Lung (tissue), 12 donors: Measurements from ENCODE around the gene TTC39B. TPM values are rescaled to one million over a fixed set of nuclear protein-coding genes. Genes with fewer than 3 reads are reported as not detected.

Experiments
- ATAC-seq: fragments of 200-7000 bp; cut with Tn5 transposase; one replicate; pipeline ENCODE4 v1.9.1; 2020; ENCODE audit warnings: moderate number of reproducible peaks; ENCODE audit not compliant: insufficient read depth, low FRiP score
- DNase-seq, 3 donors: peaks; one replicate each; pipeline ENCODE4 v3.0.0-alpha.2; 2013 to 2017
- H3K27ac ChIP-seq, 2 donors: one replicate each; pipeline ENCODE4 v1.5.1; 2013; ENCODE audit warnings: mild to moderate bottlenecking in 2 of 2, moderate library complexity in 2 of 2, control low read depth in 1 of 2, inconsistent platforms in 1 of 2, low read depth in 1 of 2, low read length in 1 of 2
- H3K27me3 ChIP-seq, 3 donors: one replicate each; pipeline ENCODE4 v1.5.1; 2013; ENCODE audit warnings: low read length in 2 of 3; ENCODE audit not compliant: control insufficient read depth in 3 of 3, insufficient read depth in 3 of 3
- H3K36me3 ChIP-seq, 4 donors: one replicate each; pipeline ENCODE4 v1.5.1; 2013; ENCODE audit warnings: low read length in 4 of 4, mild to moderate bottlenecking in 1 of 4, moderate library complexity in 1 of 4; ENCODE audit not compliant: control insufficient read depth in 4 of 4, insufficient read depth in 4 of 4
- H3K4me1 ChIP-seq, 5 donors: one replicate each; pipeline ENCODE4 v1.5.1; 2013; ENCODE audit warnings: low read length in 5 of 5, mild to moderate bottlenecking in 2 of 5, moderate library complexity in 1 of 5; ENCODE audit not compliant: control insufficient read depth in 5 of 5, insufficient read depth in 5 of 5
- H3K4me3 ChIP-seq: one replicate; pipeline ENCODE4 v1.5.1; 2013; ENCODE audit warnings: mild to moderate bottlenecking, control low read depth, moderate library complexity
- H3K9ac ChIP-seq, 2 donors: one replicate each; pipeline ENCODE4 v1.5.1; 2013; ENCODE audit warnings: low read length in 2 of 2, control low read depth in 1 of 2; ENCODE audit not compliant: insufficient read depth in 1 of 2
- H3K9me3 ChIP-seq, 4 donors: one replicate each; pipeline ENCODE4 v1.5.1; 2013; ENCODE audit warnings: low read length in 3 of 4, mild to moderate bottlenecking in 1 of 4, moderate library complexity in 1 of 4; ENCODE audit not compliant: control insufficient read depth in 4 of 4, insufficient read depth in 3 of 4
- WGBS, 2 donors: extraction: QIAGEN DNeasy Blood & Tissue Kit; methylation state at CpG; one replicate each; pipeline ENCODE4 v1.1.7; 2013; 5-methylcytosine and 5-hydroxymethylcytosine counted together
- polyA plus RNA-seq, 2 donors: library from polyadenylated mRNA; stranded (reverse); fragments of 200-250 nt; gene quantifications; one replicate each; pipeline ENCODE4 v1.2.1, GENCODE V29; 2013
- total RNA-seq, 2 donors: library from RNA; depleted of rRNA in 1 of 2; stranded (reverse); fragments of >200 nt in 1 of 2; gene quantifications; one replicate each; pipeline ENCODE4 v1.2.1, GENCODE V29; 2014 to 2021
- TF ChIP-seq, protein P1 (sequence below): IDR thresholded peaks from 2 replicates; pipeline ENCODE4 v1.5.1; 2012; ENCODE audit warnings: mild to moderate bottlenecking; ENCODE audit errors: control extremely low read depth, extremely low read depth
- donor health status: control.
- donor health status: control.
- donor health status: Bipolar disorder and iron deficiency.
- donor health status: healthy.
- donor health status: DM: yes; HTN: yes; CAD: no.

TTC39B gene
- total and polyA plus RNA-seq, 4 donors = 4.2 to 30.0 (median 19.2) TPM

DNA sequence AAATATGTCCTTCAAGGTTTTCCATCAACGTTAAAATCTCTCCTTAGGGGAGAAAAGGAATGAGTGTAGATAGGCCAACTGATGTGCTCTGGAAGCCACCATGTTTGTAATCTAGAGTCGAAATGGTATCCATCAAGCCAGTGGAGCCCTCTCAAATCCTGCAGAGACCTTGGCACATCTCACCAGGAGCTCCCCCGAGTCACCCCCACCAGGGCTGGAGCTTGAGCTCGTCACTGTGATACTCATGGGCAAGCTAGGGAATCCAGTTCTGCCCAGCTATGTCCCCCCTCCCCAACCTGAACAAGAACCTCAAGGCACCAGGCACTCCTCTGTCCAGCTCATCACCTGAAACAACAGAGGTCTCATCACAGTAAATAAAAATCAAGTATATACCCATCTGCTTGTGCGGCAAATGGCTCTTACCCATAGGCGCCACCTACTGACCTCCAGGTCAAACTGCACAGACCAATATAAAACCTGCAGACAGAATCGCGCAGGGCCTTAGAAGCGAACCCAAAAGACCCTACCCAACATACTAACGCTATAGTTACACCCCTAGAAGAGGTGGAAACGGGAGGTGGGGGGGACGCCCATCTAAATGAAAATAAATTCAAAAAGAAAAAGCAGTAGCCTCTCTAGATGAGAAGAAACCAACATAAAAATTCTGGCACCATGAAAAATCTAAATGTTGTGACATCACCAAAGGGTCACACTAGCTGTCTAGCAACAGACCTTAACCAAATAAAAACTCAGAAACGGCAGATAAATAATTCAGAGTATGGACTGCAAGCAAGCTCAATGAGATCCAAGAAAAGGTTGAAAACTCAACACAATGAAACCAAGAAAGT lies 75.0 kb downstream of the TTC39B start:
- H3K9me3 ChIP-seq = peaks cover 0 to 4% (median 2%) of the 10 kb centered on the region in 4 donors
- TF ChIP-seq, protein P1, sequence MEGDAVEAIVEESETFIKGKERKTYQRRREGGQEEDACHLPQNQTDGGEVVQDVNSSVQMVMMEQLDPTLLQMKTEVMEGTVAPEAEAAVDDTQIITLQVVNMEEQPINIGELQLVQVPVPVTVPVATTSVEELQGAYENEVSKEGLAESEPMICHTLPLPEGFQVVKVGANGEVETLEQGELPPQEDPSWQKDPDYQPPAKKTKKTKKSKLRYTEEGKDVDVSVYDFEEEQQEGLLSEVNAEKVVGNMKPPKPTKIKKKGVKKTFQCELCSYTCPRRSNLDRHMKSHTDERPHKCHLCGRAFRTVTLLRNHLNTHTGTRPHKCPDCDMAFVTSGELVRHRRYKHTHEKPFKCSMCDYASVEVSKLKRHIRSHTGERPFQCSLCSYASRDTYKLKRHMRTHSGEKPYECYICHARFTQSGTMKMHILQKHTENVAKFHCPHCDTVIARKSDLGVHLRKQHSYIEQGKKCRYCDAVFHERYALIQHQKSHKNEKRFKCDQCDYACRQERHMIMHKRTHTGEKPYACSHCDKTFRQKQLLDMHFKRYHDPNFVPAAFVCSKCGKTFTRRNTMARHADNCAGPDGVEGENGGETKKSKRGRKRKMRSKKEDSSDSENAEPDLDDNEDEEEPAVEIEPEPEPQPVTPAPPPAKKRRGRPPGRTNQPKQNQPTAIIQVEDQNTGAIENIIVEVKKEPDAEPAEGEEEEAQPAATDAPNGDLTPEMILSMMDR = no peak
- DNase-seq = no peak
- H3K27ac ChIP-seq = no peak overlapping the region
- no peaks in the 10 kb centered on the region for H3K36me3 ChIP-seq
- H3K27me3 ChIP-seq = no peaks in the 10 kb centered on the region
- no peak overlapping the region for H3K9ac ChIP-seq
- no peak overlapping the region for H3K4me3 ChIP-seq
- WGBS, 2 donors = 79 to 86% methylated on average over 13 of the region's 13 CpGs
- ATAC-seq = no peak
- no peaks in the 10 kb centered on the region for H3K4me1 ChIP-seq

DNA sequence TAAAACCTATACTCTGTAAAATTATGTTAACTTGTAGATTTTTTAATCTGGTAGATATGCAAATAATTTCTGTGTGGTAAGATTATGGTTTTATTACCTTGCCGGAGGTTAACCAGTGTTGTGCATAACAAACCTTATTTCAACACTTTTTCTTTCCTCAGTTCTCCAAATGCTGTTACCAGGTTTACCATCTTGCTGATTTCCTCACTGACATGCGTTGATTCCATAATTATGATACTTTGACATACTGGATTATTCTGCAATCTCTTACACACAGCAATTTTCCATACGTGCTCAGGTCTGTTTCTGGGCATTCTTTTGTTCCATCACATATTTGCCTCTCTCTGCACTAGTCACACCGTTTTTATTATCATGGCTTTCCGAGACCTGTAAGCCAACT lies 77.6 kb downstream of the TTC39B start:
- no peaks in the 10 kb centered on the region for H3K27me3 ChIP-seq
- no peak overlapping the region for H3K4me3 ChIP-seq
- peaks cover 0 to 3% (median 0%) of the 10 kb centered on the region in 4 donors for H3K36me3 ChIP-seq
- TF ChIP-seq, protein P1 = no peak
- DNase-seq (no peak), ATAC-seq (no peak)
- WGBS, 2 donors = 63 to 77% methylated on average over 5 of the region's 5 CpGs
- H3K9me3 ChIP-seq = peaks cover 0 to 3% (median 0%) of the 10 kb centered on the region in 4 donors
- H3K27ac ChIP-seq = no peak overlapping the region
- no peak overlapping the region for H3K9ac ChIP-seq
- no peaks in the 10 kb centered on the region for H3K4me1 ChIP-seq

DNA sequence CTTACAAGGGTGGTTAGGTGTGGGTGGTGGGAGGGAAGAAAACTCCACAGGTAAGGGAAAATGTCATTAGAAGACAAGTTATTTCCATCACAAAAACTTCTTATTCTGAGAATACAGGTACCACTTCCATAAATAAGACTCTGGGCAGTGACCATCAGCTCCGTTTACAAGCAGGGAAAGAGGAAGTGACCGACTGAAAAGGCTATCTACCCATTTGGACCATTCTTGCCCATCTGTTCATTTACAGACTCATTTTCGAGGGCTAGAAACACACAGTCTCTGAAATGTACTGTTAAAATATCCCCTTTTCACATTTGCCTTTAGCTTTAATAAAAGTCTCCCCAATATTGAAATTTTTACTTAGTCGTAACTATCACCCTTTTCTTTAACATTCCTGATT lies 79.5 kb downstream of the TTC39B start:
- Histone ChIP-seq H3K27me3 (no peaks in the 10 kb centered on the region), H3K9ac (no peak overlapping the region), H3K9me3 (peaks cover 0 to 3% (median 0%) of the 10 kb centered on the region in 4 donors), H3K4me3 (no peak overlapping the region), H3K4me1 (no peaks in the 10 kb centered on the region), H3K27ac (no peak overlapping the region), H3K36me3 (peaks cover 0 to 8% (median 7%) of the 10 kb centered on the region in 4 donors)
- TF ChIP-seq, protein P1 = no peak
- 93 to 95% methylated on average over 4 of the region's 4 CpGs for WGBS, 2 donors
- ATAC-seq (no peak), DNase-seq (no peak)
